ENCODE data around the gene NIN. TPM values are rescaled to one million over a fixed set of nuclear protein-coding genes. Genes with fewer than 3 reads are reported as not detected.

NIN gene
- total RNA-seq, 3 donors from 2014 or later (not counting 1 experiment from before 2014, with no cell fraction given): 90.8 to 127 (median 118) TPM

DNA sequence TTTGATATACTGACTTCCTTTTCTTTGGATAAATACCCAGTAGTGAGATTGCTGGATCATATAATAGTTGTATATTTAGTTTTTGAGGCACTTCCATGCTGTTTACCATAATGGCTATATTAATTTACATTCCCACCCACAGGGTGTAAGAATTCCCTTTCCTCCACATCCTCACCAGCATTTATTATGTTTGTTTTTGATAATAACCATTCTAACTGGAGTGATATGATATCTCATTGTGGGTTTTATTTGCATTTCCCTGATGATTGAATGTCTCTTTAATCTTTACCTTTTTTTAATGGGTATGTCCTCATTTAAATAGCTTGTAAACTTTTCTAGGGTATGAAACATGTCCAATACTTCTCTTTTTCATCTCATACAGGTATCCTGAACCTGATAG lies 151.3 kb downstream of the NIN start:
- no peak overlapping the region for H3K27ac ChIP-seq (ENCODE audit: low read length)
- H3K36me3 ChIP-seq (ENCODE audit: control insufficient read depth, insufficient read depth, low read length): no peaks in the 10 kb centered on the region
- intact Hi-C loops (cut with micrococcal nuclease): no loop called here
- H3K9me3 ChIP-seq (ENCODE audit: control insufficient read depth, insufficient read depth, low read length): no peaks in the 10 kb centered on the region
- no peak overlapping the region for H3K4me3 ChIP-seq (ENCODE audit: low read length)
- no peaks in the 10 kb centered on the region for H3K27me3 ChIP-seq (ENCODE audit: control insufficient read depth, insufficient read depth, low read length)
- Mint-ChIP-seq H3K9me3 (no peaks in the 10 kb centered on the region), H3K27ac (no peak overlapping the region), H3K4me3 (no peak overlapping the region), H3K36me3 (no peaks in the 10 kb centered on the region), H3K4me1 (no peaks in the 10 kb centered on the region), H3K27me3 (ENCODE audit: low read depth in 2 of 2) (peaks cover 12 to 36% of the 10 kb centered on the region in 2 donors)
- ATAC-seq: no peak
- TF ChIP-seq, protein P1, sequence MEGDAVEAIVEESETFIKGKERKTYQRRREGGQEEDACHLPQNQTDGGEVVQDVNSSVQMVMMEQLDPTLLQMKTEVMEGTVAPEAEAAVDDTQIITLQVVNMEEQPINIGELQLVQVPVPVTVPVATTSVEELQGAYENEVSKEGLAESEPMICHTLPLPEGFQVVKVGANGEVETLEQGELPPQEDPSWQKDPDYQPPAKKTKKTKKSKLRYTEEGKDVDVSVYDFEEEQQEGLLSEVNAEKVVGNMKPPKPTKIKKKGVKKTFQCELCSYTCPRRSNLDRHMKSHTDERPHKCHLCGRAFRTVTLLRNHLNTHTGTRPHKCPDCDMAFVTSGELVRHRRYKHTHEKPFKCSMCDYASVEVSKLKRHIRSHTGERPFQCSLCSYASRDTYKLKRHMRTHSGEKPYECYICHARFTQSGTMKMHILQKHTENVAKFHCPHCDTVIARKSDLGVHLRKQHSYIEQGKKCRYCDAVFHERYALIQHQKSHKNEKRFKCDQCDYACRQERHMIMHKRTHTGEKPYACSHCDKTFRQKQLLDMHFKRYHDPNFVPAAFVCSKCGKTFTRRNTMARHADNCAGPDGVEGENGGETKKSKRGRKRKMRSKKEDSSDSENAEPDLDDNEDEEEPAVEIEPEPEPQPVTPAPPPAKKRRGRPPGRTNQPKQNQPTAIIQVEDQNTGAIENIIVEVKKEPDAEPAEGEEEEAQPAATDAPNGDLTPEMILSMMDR (IDR thresholded peaks at IDR 0.05): no peak
- no peaks in the 10 kb centered on the region for H3K4me1 ChIP-seq (ENCODE audit: control insufficient read depth, insufficient read depth, low read length)
- no peak for DNase-seq

DNA sequence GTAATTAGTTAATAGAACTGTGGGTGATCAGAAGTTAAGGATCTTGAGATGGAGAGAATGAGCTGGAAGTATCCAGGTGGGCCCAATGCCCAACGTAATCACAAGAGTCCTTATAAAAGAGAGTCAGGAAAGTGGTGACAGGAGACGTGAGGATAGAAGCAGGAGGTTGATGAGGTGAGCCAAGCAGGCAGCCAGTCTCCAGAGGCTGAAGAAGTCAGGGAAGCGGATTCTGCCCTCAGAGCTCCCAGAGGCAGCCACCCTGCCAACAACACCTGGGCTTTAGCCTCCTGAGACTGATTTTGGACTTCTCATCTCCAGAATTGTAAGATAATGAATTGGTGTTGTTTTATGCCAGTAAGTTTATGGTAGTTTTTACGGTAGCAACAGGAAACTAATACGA lies 152.8 kb downstream of the NIN start:
- Histone ChIP-seq H3K27ac (ENCODE audit: low read length) (no peak overlapping the region), H3K36me3 (ENCODE audit: control insufficient read depth, insufficient read depth, low read length) (no peaks in the 10 kb centered on the region), H3K4me1 (ENCODE audit: control insufficient read depth, insufficient read depth, low read length) (no peaks in the 10 kb centered on the region), H3K27me3 (ENCODE audit: control insufficient read depth, insufficient read depth, low read length) (no peaks in the 10 kb centered on the region), H3K4me3 (ENCODE audit: low read length) (no peak overlapping the region), H3K9me3 (ENCODE audit: control insufficient read depth, insufficient read depth, low read length) (no peaks in the 10 kb centered on the region)
- 90% methylated on average over 4 of the region's 5 CpGs for WGBS (ENCODE audit: insufficient coverage)
- Mint-ChIP-seq H3K9me3 (no peaks in the 10 kb centered on the region), H3K27ac (no peak overlapping the region), H3K27me3 (ENCODE audit: low read depth in 2 of 2) (peaks cover 8 to 36% of the 10 kb centered on the region in 2 donors), H3K4me3 (no peak overlapping the region), H3K36me3 (no peaks in the 10 kb centered on the region), H3K4me1 (no peaks in the 10 kb centered on the region)
- TF ChIP-seq, protein P1 (IDR thresholded peaks at IDR 0.05): no peak
- DNase-seq (no peak), ATAC-seq (no peak)
- intact Hi-C loops (cut with micrococcal nuclease): no loop called here

DNA sequence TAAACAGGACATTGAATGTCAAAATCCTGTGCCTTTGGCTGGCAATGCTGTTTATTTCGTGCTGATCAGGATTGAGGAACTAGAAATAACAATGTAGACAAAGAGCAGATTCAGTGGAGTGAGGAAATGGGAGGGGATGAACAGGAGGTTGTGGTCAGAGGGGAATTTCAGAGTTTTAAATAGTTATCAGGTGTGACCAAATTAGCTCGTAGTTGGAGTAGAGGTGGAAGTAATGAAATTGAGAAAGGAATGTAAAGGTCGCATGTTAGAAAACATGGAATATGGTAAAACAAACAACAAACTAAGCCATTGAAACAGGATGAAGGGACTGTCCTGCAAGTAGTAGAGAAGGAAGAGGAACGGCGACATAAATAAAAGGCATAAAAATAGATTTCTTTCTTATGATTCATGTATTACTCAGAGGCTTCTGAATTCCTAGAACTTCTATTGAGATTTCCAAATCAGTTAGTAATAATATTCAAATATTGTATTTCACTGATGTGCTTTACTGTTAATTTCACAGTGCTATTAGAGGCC lies 153.4 kb downstream of the NIN start:
- no peaks in the 10 kb centered on the region for H3K27me3 ChIP-seq (ENCODE audit: control insufficient read depth, insufficient read depth, low read length)
- H3K4me1 ChIP-seq (ENCODE audit: control insufficient read depth, insufficient read depth, low read length): no peaks in the 10 kb centered on the region
- peaks cover 8 to 36% of the 10 kb centered on the region in 2 donors for H3K27me3 Mint-ChIP-seq (ENCODE audit: low read depth in 2 of 2)
- no peaks in the 10 kb centered on the region for H3K9me3 ChIP-seq (ENCODE audit: control insufficient read depth, insufficient read depth, low read length)
- 10% methylated on average over 3 of the region's 5 CpGs for WGBS (ENCODE audit: insufficient coverage)
- no peak overlapping the region for H3K4me3 Mint-ChIP-seq
- intact Hi-C loops (cut with micrococcal nuclease): no loop called here
- H3K27ac ChIP-seq (ENCODE audit: low read length): no peak overlapping the region
- TF ChIP-seq, protein P1 (IDR thresholded peaks at IDR 0.05): no peak
- no peak overlapping the region for H3K4me3 ChIP-seq (ENCODE audit: low read length)
- no peaks in the 10 kb centered on the region for H3K9me3 Mint-ChIP-seq
- H3K4me1 Mint-ChIP-seq: no peaks in the 10 kb centered on the region
- no peaks in the 10 kb centered on the region for H3K36me3 ChIP-seq (ENCODE audit: control insufficient read depth, insufficient read depth, low read length)
- ATAC-seq (no peak), DNase-seq (no peak)
- H3K27ac Mint-ChIP-seq: no peak overlapping the region
- no peaks in the 10 kb centered on the region for H3K36me3 Mint-ChIP-seq

GRCh38 chr14:50676814-50677516 lies 154.0 kb downstream of the NIN start:
- Histone ChIP-seq H3K27me3 (ENCODE audit: control insufficient read depth, insufficient read depth, low read length) (no peaks in the 10 kb centered on the region), H3K27ac (ENCODE audit: low read length) (no peak overlapping the region), H3K4me1 (ENCODE audit: control insufficient read depth, insufficient read depth, low read length) (no peaks in the 10 kb centered on the region), H3K36me3 (ENCODE audit: control insufficient read depth, insufficient read depth, low read length) (no peaks in the 10 kb centered on the region), H3K4me3 (ENCODE audit: low read length) (no peak overlapping the region), H3K9me3 (ENCODE audit: control insufficient read depth, insufficient read depth, low read length) (no peaks in the 10 kb centered on the region)
- DNase-seq: no peak
- Mint-ChIP-seq H3K4me1 (no peaks in the 10 kb centered on the region), H3K9me3 (no peaks in the 10 kb centered on the region), H3K27me3 (ENCODE audit: low read depth in 2 of 2) (peaks cover 8 to 32% of the 10 kb centered on the region in 2 donors), H3K36me3 (no peaks in the 10 kb centered on the region), H3K4me3 (no peak overlapping the region), H3K27ac (no peak overlapping the region)
- intact Hi-C loops (cut with micrococcal nuclease): no loop called here
- TF ChIP-seq, protein P1 (IDR thresholded peaks at IDR 0.05): no peak
- WGBS (ENCODE audit: insufficient coverage): 49% methylated on average over 7 of the region's 7 CpGs
- no peak for ATAC-seq
